Activated CD4-positive, alpha-beta T cell treated with anti-CD3 and anti-CD28 coated beads for 48 hours (primary cell): ENCODE data around the gene SV2B.

ENCODE experiments used
- DNase-seq: peaks from one replicate; pipeline ENCODE4 v3.0.0-alpha.2; 2020

The SV2B gene

GRCh38 chr15:91142106-91142744, 42.2 kb downstream of the SV2B start:
- DNase-seq: no peak

- DNase-seq: no peak
These were observed 42.9 kb downstream of the SV2B start for GRCh38 chr15:91142946-91143345.

GRCh38 chr15:91146728-91147127, 46.7 kb downstream of the SV2B start:
- DNase-seq: no peak

GRCh38 chr15:91148243-91148642, 48.2 kb downstream of the SV2B start:
- DNase-seq: no peak

GRCh38 chr15:91150502-91151160, 50.6 kb downstream of the SV2B start:
- no peak for DNase-seq

- no peak for DNase-seq
These were observed 51.9 kb downstream of the SV2B start for GRCh38 chr15:91151781-91152563.

- no peak for DNase-seq
These were observed 53.0 kb downstream of the SV2B start for GRCh38 chr15:91152896-91153581.

- no peak for DNase-seq
These were observed 53.9 kb downstream of the SV2B start for GRCh38 chr15:91153954-91154353.

GRCh38 chr15:91156175-91156726, 56.2 kb downstream of the SV2B start:
- DNase-seq: no peak

GRCh38 chr15:91158415-91159394, 58.6 kb downstream of the SV2B start:
- no peak for DNase-seq

GRCh38 chr15:91165850-91166249, 65.8 kb downstream of the SV2B start:
- DNase-seq: no peak

- no peak for DNase-seq
These were observed 68.4 kb downstream of the SV2B start for GRCh38 chr15:91168457-91168856.

- DNase-seq: no peak
These were observed 71.3 kb downstream of the SV2B start for GRCh38 chr15:91171334-91171733.

- DNase-seq: no peak
These were observed 82.0 kb downstream of the SV2B start for GRCh38 chr15:91182101-91182500.

GRCh38 chr15:91183596-91183995, 83.5 kb downstream of the SV2B start:
- DNase-seq: no peak

GRCh38 chr15:91184441-91184840, 84.4 kb downstream of the SV2B start:
- no peak for DNase-seq

- DNase-seq: no peak
These were observed 87.0 kb downstream of the SV2B start for GRCh38 chr15:91186904-91187656.

- no peak for DNase-seq
These were observed 92.2 kb downstream of the SV2B start for GRCh38 chr15:91192285-91192684.

GRCh38 chr15:91192690-91193377, 92.8 kb downstream of the SV2B start:
- no peak for DNase-seq

GRCh38 chr15:91193378-91193720, 93.3 kb downstream of the SV2B start:
- no peak for DNase-seq

- DNase-seq: no peak
These were observed 96.1 kb downstream of the SV2B start for GRCh38 chr15:91196127-91196526.
